ENCODE data around the gene HHIP. TPM values are rescaled to one million over a fixed set of nuclear protein-coding genes. Genes with fewer than 3 reads are reported as not detected.

The HHIP gene
- total and polyA plus RNA-seq, 4 donors, result 3.3 to 14.0 (median 6.6) TPM

DNA sequence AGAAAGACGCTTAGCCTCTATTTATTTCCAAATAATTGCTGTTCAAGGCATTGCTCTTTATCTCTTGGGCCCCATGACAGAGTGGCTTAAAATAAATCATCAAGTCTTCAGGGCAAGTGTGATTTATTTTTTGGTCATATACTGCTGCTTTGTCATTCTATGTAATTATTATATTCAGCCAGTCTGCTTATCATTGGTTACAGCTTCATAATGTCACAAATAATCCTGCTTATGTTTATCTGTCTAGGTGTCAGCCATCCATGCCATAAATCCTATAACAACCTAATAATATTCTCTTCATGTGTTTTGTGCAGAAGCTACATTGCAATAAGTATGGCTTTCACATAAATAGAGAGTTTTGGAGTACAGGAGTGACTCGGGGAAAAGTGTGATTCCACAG is 41.0 kb downstream of the HHIP start:
- Histone ChIP-seq H3K4me3 (ENCODE audit: low read depth in 1 of 3, low read length in 3 of 3) (no peak overlapping the region), H3K4me1 (ENCODE audit: control insufficient read depth in 4 of 4, insufficient read depth in 4 of 4, low read length in 3 of 4) (no peaks in the 10 kb centered on the region), H3K27ac (ENCODE audit: low read depth in 1 of 2, low read length in 2 of 2) (no peak overlapping the region), H3K9me3 (ENCODE audit: control insufficient read depth in 4 of 4, low read length in 3 of 4) (no peaks in the 10 kb centered on the region), H3K36me3 (ENCODE audit: control insufficient read depth in 4 of 4, insufficient read depth in 3 of 4, low read depth in 1 of 4, low read length in 3 of 4) (no peaks in the 10 kb centered on the region), H3K9ac (ENCODE audit: low read depth in 1 of 2, low read length in 2 of 2) (no peak overlapping the region), H3K27me3 (ENCODE audit: control insufficient read depth in 4 of 4, insufficient read depth in 4 of 4, low read length in 3 of 4) (no peaks in the 10 kb centered on the region)
- TF ChIP-seq, protein P1, sequence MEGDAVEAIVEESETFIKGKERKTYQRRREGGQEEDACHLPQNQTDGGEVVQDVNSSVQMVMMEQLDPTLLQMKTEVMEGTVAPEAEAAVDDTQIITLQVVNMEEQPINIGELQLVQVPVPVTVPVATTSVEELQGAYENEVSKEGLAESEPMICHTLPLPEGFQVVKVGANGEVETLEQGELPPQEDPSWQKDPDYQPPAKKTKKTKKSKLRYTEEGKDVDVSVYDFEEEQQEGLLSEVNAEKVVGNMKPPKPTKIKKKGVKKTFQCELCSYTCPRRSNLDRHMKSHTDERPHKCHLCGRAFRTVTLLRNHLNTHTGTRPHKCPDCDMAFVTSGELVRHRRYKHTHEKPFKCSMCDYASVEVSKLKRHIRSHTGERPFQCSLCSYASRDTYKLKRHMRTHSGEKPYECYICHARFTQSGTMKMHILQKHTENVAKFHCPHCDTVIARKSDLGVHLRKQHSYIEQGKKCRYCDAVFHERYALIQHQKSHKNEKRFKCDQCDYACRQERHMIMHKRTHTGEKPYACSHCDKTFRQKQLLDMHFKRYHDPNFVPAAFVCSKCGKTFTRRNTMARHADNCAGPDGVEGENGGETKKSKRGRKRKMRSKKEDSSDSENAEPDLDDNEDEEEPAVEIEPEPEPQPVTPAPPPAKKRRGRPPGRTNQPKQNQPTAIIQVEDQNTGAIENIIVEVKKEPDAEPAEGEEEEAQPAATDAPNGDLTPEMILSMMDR (IDR thresholded peaks at IDR 0.05; ENCODE audit: low read depth, low read length, missing input control), result no peak
- WGBS, result 75% methylated on average over 2 of the region's 2 CpGs
- no peak for DNase-seq (ENCODE audit: low spot score)

DNA sequence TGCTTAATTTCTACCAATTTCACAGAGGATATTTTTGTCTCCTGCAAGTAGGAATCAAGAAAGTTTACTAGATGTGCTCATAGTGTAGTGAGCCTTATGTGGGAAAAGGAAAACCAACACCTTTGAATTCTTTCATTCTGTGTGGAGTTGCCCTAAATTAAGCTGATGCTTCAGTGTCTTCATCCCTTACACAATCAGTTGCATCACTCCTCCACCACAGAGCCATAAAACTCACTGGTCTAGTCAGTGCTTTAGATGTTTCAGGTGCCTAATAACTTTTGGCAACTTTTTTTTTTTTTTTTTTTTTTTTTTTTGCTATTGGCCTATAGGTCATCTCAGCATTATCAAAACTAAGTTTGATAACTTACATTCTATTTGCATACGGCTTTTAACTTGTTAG is 41.5 kb downstream of the HHIP start:
- 76% methylated on average over 1 of the region's 1 CpG for WGBS
- TF ChIP-seq TAF1 (conservative IDR thresholded peaks at IDR 0.05) (no peak), HNF4A (conservative IDR thresholded peaks at IDR 0.05) (no peak), RXRA (IDR thresholded peaks at IDR 0.05) (no peak), YY1 (IDR thresholded peaks at IDR 0.05) (no peak), EGR1 (IDR thresholded peaks at IDR 0.05; ENCODE audit: low read depth in 2 of 2) (no peak), GABPA (IDR thresholded peaks at IDR 0.05 in 1 of 2, conservative IDR thresholded peaks at IDR 0.05 in 1 of 2) (no peak), FOXA2 (IDR thresholded peaks at IDR 0.05) (no peak), SP1 (IDR thresholded peaks at IDR 0.05) (no peak), NR2F2 (IDR thresholded peaks at IDR 0.05) (no peak), RAD21 (IDR thresholded peaks at IDR 0.05) (no peak), HNF4G (IDR thresholded peaks at IDR 0.05) (no peak), FOXA1 (IDR thresholded peaks at IDR 0.05) (no peak), JUND (IDR thresholded peaks at IDR 0.05) (no peak)
- TF ChIP-seq, protein P2, sequence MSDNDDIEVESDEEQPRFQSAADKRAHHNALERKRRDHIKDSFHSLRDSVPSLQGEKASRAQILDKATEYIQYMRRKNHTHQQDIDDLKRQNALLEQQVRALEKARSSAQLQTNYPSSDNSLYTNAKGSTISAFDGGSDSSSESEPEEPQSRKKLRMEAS (IDR thresholded peaks at IDR 0.05), result no peak
- TF ChIP-seq, protein P3, sequence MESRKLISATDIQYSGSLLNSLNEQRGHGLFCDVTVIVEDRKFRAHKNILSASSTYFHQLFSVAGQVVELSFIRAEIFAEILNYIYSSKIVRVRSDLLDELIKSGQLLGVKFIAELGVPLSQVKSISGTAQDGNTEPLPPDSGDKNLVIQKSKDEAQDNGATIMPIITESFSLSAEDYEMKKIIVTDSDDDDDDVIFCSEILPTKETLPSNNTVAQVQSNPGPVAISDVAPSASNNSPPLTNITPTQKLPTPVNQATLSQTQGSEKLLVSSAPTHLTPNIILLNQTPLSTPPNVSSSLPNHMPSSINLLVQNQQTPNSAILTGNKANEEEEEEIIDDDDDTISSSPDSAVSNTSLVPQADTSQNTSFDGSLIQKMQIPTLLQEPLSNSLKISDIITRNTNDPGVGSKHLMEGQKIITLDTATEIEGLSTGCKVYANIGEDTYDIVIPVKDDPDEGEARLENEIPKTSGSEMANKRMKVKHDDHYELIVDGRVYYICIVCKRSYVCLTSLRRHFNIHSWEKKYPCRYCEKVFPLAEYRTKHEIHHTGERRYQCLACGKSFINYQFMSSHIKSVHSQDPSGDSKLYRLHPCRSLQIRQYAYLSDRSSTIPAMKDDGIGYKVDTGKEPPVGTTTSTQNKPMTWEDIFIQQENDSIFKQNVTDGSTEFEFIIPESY (IDR thresholded peaks at IDR 0.05), result no peak
- TF ChIP-seq, protein P4, sequence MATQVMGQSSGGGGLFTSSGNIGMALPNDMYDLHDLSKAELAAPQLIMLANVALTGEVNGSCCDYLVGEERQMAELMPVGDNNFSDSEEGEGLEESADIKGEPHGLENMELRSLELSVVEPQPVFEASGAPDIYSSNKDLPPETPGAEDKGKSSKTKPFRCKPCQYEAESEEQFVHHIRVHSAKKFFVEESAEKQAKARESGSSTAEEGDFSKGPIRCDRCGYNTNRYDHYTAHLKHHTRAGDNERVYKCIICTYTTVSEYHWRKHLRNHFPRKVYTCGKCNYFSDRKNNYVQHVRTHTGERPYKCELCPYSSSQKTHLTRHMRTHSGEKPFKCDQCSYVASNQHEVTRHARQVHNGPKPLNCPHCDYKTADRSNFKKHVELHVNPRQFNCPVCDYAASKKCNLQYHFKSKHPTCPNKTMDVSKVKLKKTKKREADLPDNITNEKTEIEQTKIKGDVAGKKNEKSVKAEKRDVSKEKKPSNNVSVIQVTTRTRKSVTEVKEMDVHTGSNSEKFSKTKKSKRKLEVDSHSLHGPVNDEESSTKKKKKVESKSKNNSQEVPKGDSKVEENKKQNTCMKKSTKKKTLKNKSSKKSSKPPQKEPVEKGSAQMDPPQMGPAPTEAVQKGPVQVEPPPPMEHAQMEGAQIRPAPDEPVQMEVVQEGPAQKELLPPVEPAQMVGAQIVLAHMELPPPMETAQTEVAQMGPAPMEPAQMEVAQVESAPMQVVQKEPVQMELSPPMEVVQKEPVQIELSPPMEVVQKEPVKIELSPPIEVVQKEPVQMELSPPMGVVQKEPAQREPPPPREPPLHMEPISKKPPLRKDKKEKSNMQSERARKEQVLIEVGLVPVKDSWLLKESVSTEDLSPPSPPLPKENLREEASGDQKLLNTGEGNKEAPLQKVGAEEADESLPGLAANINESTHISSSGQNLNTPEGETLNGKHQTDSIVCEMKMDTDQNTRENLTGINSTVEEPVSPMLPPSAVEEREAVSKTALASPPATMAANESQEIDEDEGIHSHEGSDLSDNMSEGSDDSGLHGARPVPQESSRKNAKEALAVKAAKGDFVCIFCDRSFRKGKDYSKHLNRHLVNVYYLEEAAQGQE (IDR thresholded peaks at IDR 0.05), result no peak
- TF ChIP-seq, protein P5, sequence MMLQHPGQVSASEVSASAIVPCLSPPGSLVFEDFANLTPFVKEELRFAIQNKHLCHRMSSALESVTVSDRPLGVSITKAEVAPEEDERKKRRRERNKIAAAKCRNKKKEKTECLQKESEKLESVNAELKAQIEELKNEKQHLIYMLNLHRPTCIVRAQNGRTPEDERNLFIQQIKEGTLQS (IDR thresholded peaks at IDR 0.05), result no peak
- TF ChIP-seq, protein P1 (IDR thresholded peaks at IDR 0.05; ENCODE audit: low read depth, low read length, missing input control), result no peak

More for the DNA sequence above, 41.5 kb downstream of the HHIP start:
- no peaks in the 10 kb centered on the region for H3K4me1 ChIP-seq (ENCODE audit: control insufficient read depth in 4 of 4, insufficient read depth in 4 of 4, low read length in 3 of 4)
- H3K36me3 ChIP-seq (ENCODE audit: control insufficient read depth in 4 of 4, insufficient read depth in 3 of 4, low read depth in 1 of 4, low read length in 3 of 4), result no peaks in the 10 kb centered on the region
- H3K4me3 ChIP-seq (ENCODE audit: low read depth in 1 of 3, low read length in 3 of 3), result no peak overlapping the region
- no peaks in the 10 kb centered on the region for H3K9me3 ChIP-seq (ENCODE audit: control insufficient read depth in 4 of 4, low read length in 3 of 4)
- no peak for DNase-seq (ENCODE audit: low spot score)
- no peak overlapping the region for H3K27ac ChIP-seq (ENCODE audit: low read depth in 1 of 2, low read length in 2 of 2)
- H3K27me3 ChIP-seq (ENCODE audit: control insufficient read depth in 4 of 4, insufficient read depth in 4 of 4, low read length in 3 of 4), result no peaks in the 10 kb centered on the region
- no peak overlapping the region for H3K9ac ChIP-seq (ENCODE audit: low read depth in 1 of 2, low read length in 2 of 2)
